GM23338 (cell line): Measurements from ENCODE around the gene LPAR1.

ENCODE experiments used
- EZH2phosphoT487 ChIP-seq: fragments of 200-600 bp; sonication (generic); IDR thresholded peaks from one replicate; pipeline ENCODE4 v1.8.1; 2018; ENCODE audit warnings: antibody characterized with exemption; ENCODE audit not compliant: unreplicated experiment
- ZNF331 ChIP-seq: fragments of 250-450 bp; sonication (Bioruptor Pico); IDR thresholded peaks from 2 replicates; pipeline ENCODE4 v1.5.0; 2020; ENCODE audit warnings: low read depth, mild to moderate bottlenecking, moderate library complexity
- TF ChIP-seq, protein P1 (sequence below), 2 experiments: fragments of 200-600 bp in 1 of 2; sonication (generic) in 1 of 2; conservative IDR thresholded peaks; 2 replicates each; pipeline versions ENCODE4 v1.5.1 to v1.6.1; 2016 to 2017; ENCODE audit warnings: antibody characterized with exemption in 2 of 2, low read depth in 2 of 2, mild to moderate bottlenecking in 2 of 2, moderate library complexity in 1 of 2
- TF ChIP-seq, protein P2 (sequence below): IDR thresholded peaks from one replicate; pipeline ENCODE4 v1.6.1; 2018; ENCODE audit warnings: antibody characterized with exemption; ENCODE audit not compliant: unreplicated experiment

DNA sequence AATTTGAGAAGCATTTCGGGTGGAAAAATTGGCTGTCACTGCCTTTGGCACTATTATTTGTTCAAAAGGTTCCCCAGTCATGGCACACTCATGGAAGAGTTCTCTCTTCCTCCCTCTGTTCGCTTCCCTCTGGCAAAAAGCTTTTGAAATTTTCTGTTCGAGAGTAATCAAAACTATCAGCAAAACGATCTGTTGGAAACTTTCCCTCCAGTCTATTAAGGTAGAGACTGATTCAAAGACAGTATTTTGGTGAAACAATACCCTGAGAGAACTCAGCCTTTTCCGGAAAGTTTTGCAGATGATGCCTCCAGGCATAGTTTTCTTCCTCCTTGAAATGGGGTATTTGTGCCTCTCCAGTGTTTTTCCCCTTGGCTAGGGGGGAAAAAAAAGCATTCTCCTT is 3.6 kb upstream of the LPAR1 start:
- TF ChIP-seq, protein P1, sequence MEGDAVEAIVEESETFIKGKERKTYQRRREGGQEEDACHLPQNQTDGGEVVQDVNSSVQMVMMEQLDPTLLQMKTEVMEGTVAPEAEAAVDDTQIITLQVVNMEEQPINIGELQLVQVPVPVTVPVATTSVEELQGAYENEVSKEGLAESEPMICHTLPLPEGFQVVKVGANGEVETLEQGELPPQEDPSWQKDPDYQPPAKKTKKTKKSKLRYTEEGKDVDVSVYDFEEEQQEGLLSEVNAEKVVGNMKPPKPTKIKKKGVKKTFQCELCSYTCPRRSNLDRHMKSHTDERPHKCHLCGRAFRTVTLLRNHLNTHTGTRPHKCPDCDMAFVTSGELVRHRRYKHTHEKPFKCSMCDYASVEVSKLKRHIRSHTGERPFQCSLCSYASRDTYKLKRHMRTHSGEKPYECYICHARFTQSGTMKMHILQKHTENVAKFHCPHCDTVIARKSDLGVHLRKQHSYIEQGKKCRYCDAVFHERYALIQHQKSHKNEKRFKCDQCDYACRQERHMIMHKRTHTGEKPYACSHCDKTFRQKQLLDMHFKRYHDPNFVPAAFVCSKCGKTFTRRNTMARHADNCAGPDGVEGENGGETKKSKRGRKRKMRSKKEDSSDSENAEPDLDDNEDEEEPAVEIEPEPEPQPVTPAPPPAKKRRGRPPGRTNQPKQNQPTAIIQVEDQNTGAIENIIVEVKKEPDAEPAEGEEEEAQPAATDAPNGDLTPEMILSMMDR (conservative IDR thresholded peaks at IDR 0.05; ENCODE audit: low read depth in 2 of 2) = no peak
- TF ChIP-seq, protein P2, sequence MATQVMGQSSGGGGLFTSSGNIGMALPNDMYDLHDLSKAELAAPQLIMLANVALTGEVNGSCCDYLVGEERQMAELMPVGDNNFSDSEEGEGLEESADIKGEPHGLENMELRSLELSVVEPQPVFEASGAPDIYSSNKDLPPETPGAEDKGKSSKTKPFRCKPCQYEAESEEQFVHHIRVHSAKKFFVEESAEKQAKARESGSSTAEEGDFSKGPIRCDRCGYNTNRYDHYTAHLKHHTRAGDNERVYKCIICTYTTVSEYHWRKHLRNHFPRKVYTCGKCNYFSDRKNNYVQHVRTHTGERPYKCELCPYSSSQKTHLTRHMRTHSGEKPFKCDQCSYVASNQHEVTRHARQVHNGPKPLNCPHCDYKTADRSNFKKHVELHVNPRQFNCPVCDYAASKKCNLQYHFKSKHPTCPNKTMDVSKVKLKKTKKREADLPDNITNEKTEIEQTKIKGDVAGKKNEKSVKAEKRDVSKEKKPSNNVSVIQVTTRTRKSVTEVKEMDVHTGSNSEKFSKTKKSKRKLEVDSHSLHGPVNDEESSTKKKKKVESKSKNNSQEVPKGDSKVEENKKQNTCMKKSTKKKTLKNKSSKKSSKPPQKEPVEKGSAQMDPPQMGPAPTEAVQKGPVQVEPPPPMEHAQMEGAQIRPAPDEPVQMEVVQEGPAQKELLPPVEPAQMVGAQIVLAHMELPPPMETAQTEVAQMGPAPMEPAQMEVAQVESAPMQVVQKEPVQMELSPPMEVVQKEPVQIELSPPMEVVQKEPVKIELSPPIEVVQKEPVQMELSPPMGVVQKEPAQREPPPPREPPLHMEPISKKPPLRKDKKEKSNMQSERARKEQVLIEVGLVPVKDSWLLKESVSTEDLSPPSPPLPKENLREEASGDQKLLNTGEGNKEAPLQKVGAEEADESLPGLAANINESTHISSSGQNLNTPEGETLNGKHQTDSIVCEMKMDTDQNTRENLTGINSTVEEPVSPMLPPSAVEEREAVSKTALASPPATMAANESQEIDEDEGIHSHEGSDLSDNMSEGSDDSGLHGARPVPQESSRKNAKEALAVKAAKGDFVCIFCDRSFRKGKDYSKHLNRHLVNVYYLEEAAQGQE = no peak
- TF ChIP-seq EZH2phosphoT487 (no peak), ZNF331 (CRISPR knock-in tag) (no peak)
